A549 treated with GW870086 at 1 μM for 4 hours (cell line): ENCODE results near the gene COASY. TPM values are rescaled to one million over a fixed set of nuclear protein-coding genes. Genes with fewer than 3 reads are reported as not detected.

Experiments
- total RNA-seq: library from RNA; stranded (reverse); fragments of 200-300 nt; extraction: Qiagen RNA extraction; gene quantifications from 5 replicates; pipeline ENCODE4 v1.2.3, GENCODE V29; 2022; ENCODE audit warnings: low read depth

COASY gene
- 102 to 133 TPM (median 124 TPM) in 5 replicates for total RNA-seq

GRCh38 chr17:42561897-42562387 lies at the start of gene COASY:
TSS of gene COASY (plus strand) at chr17:42562148. CDS start at chr17:42562623, 475 bp downstream.

GRCh38 chr17:42536048-42536371 lies 25.9 kb upstream of the COASY start, which contains the start of gene NAGLU:
TSS of gene NAGLU (plus strand) at chr17:42536241. CDS start at chr17:42536273, 32 bp downstream.

GRCh38 chr17:42552736-42553135 lies 9.2 kb upstream of the COASY start, which contains the start of gene HSD17B1:
TSS of gene HSD17B1 (plus strand) at chr17:42552923. CDS start at chr17:42552934, 11 bp downstream.

GRCh38 chr17:42566883-42567573 lies 5.1 kb downstream of the COASY start, which contains the start of gene MLX:
TSS of gene MLX (plus strand) at chr17:42567100. CDS start at chr17:42567125, 25 bp downstream.

GRCh38 chr17:42577532-42578281 lies 15.8 kb downstream of the COASY start, which contains the start of gene PSMC3IP:
TSS of gene PSMC3IP (minus strand) at chr17:42577729. CDS start at chr17:42577686, 43 bp downstream.

GRCh38 chr17:42609182-42609813 lies 47.4 kb downstream of the COASY start, which contains the start of the genes RETREG3 and TUBG1:
TSS of gene RETREG3 (minus strand) at chr17:42609374. CDS start at chr17:42609324, 50 bp downstream.
TSS of gene TUBG1 (plus strand) at chr17:42609683. CDS start at chr17:42609738, 55 bp downstream.

Other genes with a start within 250 kb of the COASY start
- 69.4 to 84.9 TPM (median 81.2 TPM) in 5 replicates for gene STAT3, start 173.7 kb upstream of the COASY start, total RNA-seq
- gene CAVIN1, start 138.9 kb upstream of the COASY start, total RNA-seq: 377 to 438 TPM (median 432 TPM) in 5 replicates
- gene ATP6V0A1, start 103.3 kb upstream of the COASY start, total RNA-seq: 33.4 to 44.5 TPM (median 40.8 TPM) in 5 replicates
- gene NAGLU, start 25.9 kb upstream of the COASY start, total RNA-seq: 31.6 to 46.5 TPM (median 43.8 TPM) in 5 replicates
- 1.2 to 1.7 TPM (median 1.2 TPM) in 5 replicates for gene HSD17B1, start 9.2 kb upstream of the COASY start, total RNA-seq
- 59.1 to 69.5 TPM (median 65.1 TPM) in 5 replicates for gene MLX, start 5.0 kb downstream of the COASY start, total RNA-seq
- 29.3 to 35.2 TPM (median 30.5 TPM) in 5 replicates for gene PSMC3IP, start 15.6 kb downstream of the COASY start, total RNA-seq
- gene RETREG3, start 47.2 kb downstream of the COASY start, total RNA-seq: 24.4 to 27.7 TPM (median 26.4 TPM) in 5 replicates
- gene TUBG1, start 47.5 kb downstream of the COASY start, total RNA-seq: 131 to 148 TPM (median 141 TPM) in 5 replicates
- gene TUBG2, start 97.1 kb downstream of the COASY start, total RNA-seq: 18.8 to 25.6 TPM (median 22.8 TPM) in 5 replicates
- 14.2 to 21.2 TPM (median 17.9 TPM) in 5 replicates for gene PLEKHH3, start 114.8 kb downstream of the COASY start, total RNA-seq
- gene CCR10, start 119.7 kb downstream of the COASY start, total RNA-seq: 0.25 to 0.41 TPM (median 0.32 TPM) in 5 replicates
- 4.4 to 6.3 TPM (median 5.4 TPM) in 5 replicates for gene CNTNAP1, start 120.4 kb downstream of the COASY start, total RNA-seq
- 9.2 to 11.7 TPM (median 10.5 TPM) in 5 replicates for gene EZH1, start 182.9 kb downstream of the COASY start, total RNA-seq
- 0.65 to 1.7 TPM (median 1.4 TPM) in 5 replicates for gene RAMP2, start 199.1 kb downstream of the COASY start, total RNA-seq
- gene VPS25, start 211.3 kb downstream of the COASY start, total RNA-seq: 121 to 129 TPM (median 125 TPM) in 5 replicates
- gene WNK4, start 218.5 kb downstream of the COASY start, total RNA-seq: 0.90 to 1.1 TPM (median 1.0 TPM) in 5 replicates
- 125 to 149 TPM (median 135 TPM) in 5 replicates for gene COA3, start 236.6 kb downstream of the COASY start, total RNA-seq
- gene CNTD1, start 236.7 kb downstream of the COASY start, total RNA-seq: 0.05 to 0.08 TPM (median 0.06 TPM) in 3 of 5 replicates, not detected in the others